Measurements from ENCODE around the gene LRWD1.

DNA sequence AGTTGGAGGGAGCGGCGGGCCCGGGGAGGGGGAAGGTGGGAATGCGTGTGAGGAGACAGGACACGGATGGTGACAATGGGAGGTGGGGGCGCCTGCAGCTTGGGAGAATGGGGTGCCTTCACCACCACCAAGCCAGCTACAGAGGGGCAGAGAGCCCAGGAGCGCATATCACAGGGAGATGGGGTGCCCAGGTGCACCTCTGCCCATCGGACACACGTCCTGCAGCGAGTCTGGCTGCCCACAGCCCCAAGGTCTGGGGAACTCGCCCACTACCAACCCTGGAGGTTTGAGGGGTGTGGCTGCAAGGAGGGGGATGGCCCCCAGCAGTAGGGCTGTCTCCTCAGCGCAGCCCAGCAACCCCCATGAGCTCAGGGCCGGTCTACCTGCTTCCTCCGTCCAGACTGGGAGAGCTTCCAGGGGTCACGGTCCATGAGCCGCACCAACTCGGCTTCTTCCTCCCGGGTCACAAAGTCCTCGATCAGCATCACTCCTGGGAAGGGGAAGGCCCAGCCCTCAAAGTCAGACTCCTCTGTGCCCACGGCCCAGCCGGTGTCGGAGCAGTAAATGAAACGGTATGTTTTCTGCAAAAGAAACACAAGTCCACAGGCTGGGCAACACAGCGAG lies 5.5 kb upstream of the LRWD1 start:
- TF ChIP-seq, protein P1, sequence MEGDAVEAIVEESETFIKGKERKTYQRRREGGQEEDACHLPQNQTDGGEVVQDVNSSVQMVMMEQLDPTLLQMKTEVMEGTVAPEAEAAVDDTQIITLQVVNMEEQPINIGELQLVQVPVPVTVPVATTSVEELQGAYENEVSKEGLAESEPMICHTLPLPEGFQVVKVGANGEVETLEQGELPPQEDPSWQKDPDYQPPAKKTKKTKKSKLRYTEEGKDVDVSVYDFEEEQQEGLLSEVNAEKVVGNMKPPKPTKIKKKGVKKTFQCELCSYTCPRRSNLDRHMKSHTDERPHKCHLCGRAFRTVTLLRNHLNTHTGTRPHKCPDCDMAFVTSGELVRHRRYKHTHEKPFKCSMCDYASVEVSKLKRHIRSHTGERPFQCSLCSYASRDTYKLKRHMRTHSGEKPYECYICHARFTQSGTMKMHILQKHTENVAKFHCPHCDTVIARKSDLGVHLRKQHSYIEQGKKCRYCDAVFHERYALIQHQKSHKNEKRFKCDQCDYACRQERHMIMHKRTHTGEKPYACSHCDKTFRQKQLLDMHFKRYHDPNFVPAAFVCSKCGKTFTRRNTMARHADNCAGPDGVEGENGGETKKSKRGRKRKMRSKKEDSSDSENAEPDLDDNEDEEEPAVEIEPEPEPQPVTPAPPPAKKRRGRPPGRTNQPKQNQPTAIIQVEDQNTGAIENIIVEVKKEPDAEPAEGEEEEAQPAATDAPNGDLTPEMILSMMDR (IDR thresholded peaks at IDR 0.05): no peak
- no peak for TF ChIP-seq POLR2A (IDR thresholded peaks at IDR 0.05)
